DOHH2 (cell line): ENCODE measurements around the gene SH3RF3.

Experiments
- EZH2phosphoT487 ChIP-seq: fragments of 200-600 bp; sonication (generic); IDR thresholded peaks from 2 replicates; pipeline ENCODE4 v1.6.1; 2017; ENCODE audit warnings: borderline replicate concordance, mild to moderate bottlenecking, antibody characterized with exemption, low read length, moderate library complexity, mixed read lengths
- TF ChIP-seq, protein P1 (sequence below): fragments of 200-600 bp; sonication (generic); IDR thresholded peaks from one replicate; pipeline ENCODE4 v1.5.1; 2014; ENCODE audit warnings: antibody characterized with exemption, mild to moderate bottlenecking, low read depth, low read length; ENCODE audit not compliant: poor library complexity, severe bottlenecking

DNA sequence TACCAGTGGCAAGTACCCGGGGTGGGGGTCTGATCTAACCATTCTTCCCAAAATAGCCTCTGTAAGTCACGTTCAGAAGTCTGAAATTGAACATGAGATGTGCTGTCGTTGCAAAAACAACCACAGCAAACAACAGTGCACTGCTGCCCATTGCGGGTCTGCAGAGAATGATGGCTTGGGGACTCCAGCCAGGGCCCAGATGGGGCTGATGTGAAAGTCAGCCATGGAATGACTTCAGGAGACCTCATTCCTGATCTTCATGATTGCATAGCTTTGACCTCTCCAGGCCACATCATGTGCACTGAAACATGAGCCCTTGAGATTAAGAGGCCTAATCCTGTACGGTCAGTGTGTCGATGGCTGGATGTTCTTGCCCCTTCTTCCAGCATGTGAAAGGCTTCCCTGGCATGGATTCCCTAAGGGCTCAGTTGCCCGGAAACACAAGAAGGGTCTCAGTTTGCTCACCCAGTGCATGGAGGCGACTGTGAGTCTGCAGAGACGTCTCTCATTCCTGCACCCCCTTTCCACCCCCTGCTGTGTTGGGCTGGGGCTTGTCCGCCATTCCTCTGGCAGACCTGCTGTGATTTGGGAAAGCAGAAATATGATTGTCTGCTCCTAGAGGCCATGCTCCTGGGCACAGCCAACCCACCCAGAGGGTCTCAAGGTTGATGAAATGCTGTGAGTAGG lies 293.2 kb downstream of the SH3RF3 start:
- TF ChIP-seq, protein P1, sequence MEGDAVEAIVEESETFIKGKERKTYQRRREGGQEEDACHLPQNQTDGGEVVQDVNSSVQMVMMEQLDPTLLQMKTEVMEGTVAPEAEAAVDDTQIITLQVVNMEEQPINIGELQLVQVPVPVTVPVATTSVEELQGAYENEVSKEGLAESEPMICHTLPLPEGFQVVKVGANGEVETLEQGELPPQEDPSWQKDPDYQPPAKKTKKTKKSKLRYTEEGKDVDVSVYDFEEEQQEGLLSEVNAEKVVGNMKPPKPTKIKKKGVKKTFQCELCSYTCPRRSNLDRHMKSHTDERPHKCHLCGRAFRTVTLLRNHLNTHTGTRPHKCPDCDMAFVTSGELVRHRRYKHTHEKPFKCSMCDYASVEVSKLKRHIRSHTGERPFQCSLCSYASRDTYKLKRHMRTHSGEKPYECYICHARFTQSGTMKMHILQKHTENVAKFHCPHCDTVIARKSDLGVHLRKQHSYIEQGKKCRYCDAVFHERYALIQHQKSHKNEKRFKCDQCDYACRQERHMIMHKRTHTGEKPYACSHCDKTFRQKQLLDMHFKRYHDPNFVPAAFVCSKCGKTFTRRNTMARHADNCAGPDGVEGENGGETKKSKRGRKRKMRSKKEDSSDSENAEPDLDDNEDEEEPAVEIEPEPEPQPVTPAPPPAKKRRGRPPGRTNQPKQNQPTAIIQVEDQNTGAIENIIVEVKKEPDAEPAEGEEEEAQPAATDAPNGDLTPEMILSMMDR, result no peak
- TF ChIP-seq EZH2phosphoT487, result no peak
